HepG2 (cell line): ENCODE measurements around the gene FSIP1.

Experiments
- POLR2A ChIP-seq, 2 experiments: IDR thresholded peaks; 2 replicates each; pipeline ENCODE4 v1.6.1; 2011; ENCODE audit warnings: low read depth in 2 of 2, low read length in 2 of 2, mild to moderate bottlenecking in 1 of 2, moderate library complexity in 1 of 2; ENCODE audit not compliant: insufficient read depth in 1 of 2
- ZNF446 ChIP-seq: sonication (generic); formaldehyde crosslinking; IDR thresholded peaks from 2 replicates; pipeline ENCODE4 v1.5.0; 2020; ENCODE audit warnings: mild to moderate bottlenecking, missing genetic modification reagents

DNA sequence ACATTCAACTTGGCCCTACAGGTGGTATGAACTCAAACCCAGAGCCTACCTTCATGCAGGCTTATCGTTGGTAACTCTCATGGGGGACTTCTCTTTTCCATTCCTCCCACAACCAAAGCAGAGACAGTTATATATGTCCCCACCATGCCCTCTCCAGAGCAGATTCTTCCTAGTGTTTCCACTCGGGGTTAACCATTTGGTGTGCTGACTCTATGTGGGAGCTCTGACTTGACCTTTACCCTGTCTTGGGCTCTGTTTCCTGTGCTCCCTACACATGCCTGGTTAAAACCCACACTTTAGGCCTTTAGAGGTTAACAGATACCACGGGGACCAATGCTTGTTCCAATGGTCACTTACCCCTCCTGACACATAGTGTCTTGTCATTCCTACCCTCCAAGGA is 80.7 kb downstream of the FSIP1 start:
- TF ChIP-seq ZNF446 (CRISPR knock-in tag) (no peak), POLR2A (IDR thresholded peaks at IDR 0.05; ENCODE audit: insufficient read depth in 1 of 2, low read depth in 2 of 2, low read length in 2 of 2) (no peak)
